IMR-90 (cell line): ENCODE measurements around the gene SEC22A. TPM values are rescaled to one million over a fixed set of nuclear protein-coding genes. Genes with fewer than 3 reads are reported as not detected.

Experiments
- ATAC-seq: fragments of 200-7000 bp; cut with Tn5 transposase; 2 replicates; pipeline ENCODE4 v1.9.1; 2020; ENCODE audit warnings: low read depth, mild to moderate bottlenecking, moderate library complexity
- BruUV-seq: library from RNA; stranded (reverse); fragments of 400-500 nt; replicated peaks from 2 replicates; lab custom pipeline; 2021; lab: Mats Ljungman, UMichigan
- CTCF ChIA-PET: fragments of 300-600 bp; formaldehyde crosslinking; extraction: SDS; loops from one replicate; lab custom pipeline; 2021; ENCODE audit warnings: antibody characterized with exemption; lab: Yijun Ruan, JAX
- POLR2A ChIA-PET: fragments of 300-600 bp; sonication (Branson Sonifier 250); formaldehyde crosslinking; loops from one replicate; lab custom pipeline; 2022; ENCODE audit warnings: antibody characterized with exemption; ENCODE audit not compliant: unreplicated experiment; lab: Charles Lee
- DNase-seq: peaks from one replicate; pipeline ENCODE4 v3.0.0; 2013
- H2AFZ ChIP-seq: replicated peaks from 2 replicates; pipeline ENCODE3; 2013; ENCODE audit warnings: low read length, mild to moderate bottlenecking; ENCODE audit not compliant: poor library complexity
- H2AK5ac ChIP-seq: 2 replicates; pipeline ENCODE4 v1.6.1; 2013; ENCODE audit warnings: low read depth, low read length, inconsistent platforms
- H2AK9ac ChIP-seq: replicated peaks from 2 replicates; pipeline ENCODE3; 2013; ENCODE audit warnings: mild to moderate bottlenecking, low read depth, low read length, moderate library complexity; ENCODE audit not compliant: poor library complexity
- H2BK120ac ChIP-seq: 2 replicates; pipeline ENCODE4 v1.6.1; 2013; ENCODE audit warnings: low read depth, low read length, inconsistent platforms
- H2BK15ac ChIP-seq: 3 replicates; pipeline ENCODE4 v1.6.1; 2013; ENCODE audit warnings: low read depth, low read length, inconsistent platforms
- H2BK20ac ChIP-seq: 2 replicates; pipeline ENCODE4 v1.6.1; 2013; ENCODE audit warnings: low read depth, mild to moderate bottlenecking, inconsistent platforms, low read length, moderate library complexity
- H2BK5ac ChIP-seq: 2 replicates; pipeline ENCODE4 v1.6.1; 2013; ENCODE audit warnings: mild to moderate bottlenecking, low read depth, low read length, inconsistent platforms; ENCODE audit not compliant: poor library complexity, severe bottlenecking
- H3K14ac ChIP-seq: replicated peaks from 2 replicates; pipeline ENCODE4 v1.6.1; 2013; ENCODE audit warnings: low read depth, low read length, inconsistent platforms
- H3K18ac ChIP-seq: 2 replicates; pipeline ENCODE4 v1.6.1; 2013; ENCODE audit warnings: low read depth, low read length, control low read depth
- H3K23ac ChIP-seq: 2 replicates; pipeline ENCODE4 v1.6.1; 2013; ENCODE audit warnings: low read depth, low read length, inconsistent platforms
- H3K27ac ChIP-seq: 2 replicates; pipeline ENCODE4 v1.5.1; 2013; ENCODE audit warnings: mild to moderate bottlenecking, control low read depth, low read length; ENCODE audit not compliant: insufficient read depth
- H3K27me3 ChIP-seq: 2 replicates; pipeline ENCODE4 v1.6.1; 2013; ENCODE audit warnings: low read length; ENCODE audit not compliant: control insufficient read depth, insufficient read depth
- H3K36me3 ChIP-seq: 2 replicates; pipeline ENCODE4 v1.6.1; 2013; ENCODE audit warnings: low read length, mixed read lengths; ENCODE audit not compliant: control insufficient read depth, insufficient read depth
- H3K4ac ChIP-seq: 2 replicates; pipeline ENCODE4 v1.6.1; 2013; ENCODE audit warnings: low read depth, low read length, inconsistent platforms
- H3K4me1 ChIP-seq: 2 replicates; pipeline ENCODE4 v1.6.1; 2013; ENCODE audit warnings: low read length, mixed read lengths; ENCODE audit not compliant: control insufficient read depth, insufficient read depth
- H3K4me2 ChIP-seq: 2 replicates; pipeline ENCODE4 v1.6.1; 2013; ENCODE audit warnings: low read depth, mild to moderate bottlenecking, control low read depth, low read length, moderate library complexity
- H3K4me3 ChIP-seq: 2 replicates; pipeline ENCODE4 v1.5.1; 2013; ENCODE audit warnings: low read depth, mild to moderate bottlenecking, control low read depth, low read length, moderate library complexity; ENCODE audit not compliant: insufficient read depth
- H3K56ac ChIP-seq: 2 replicates; pipeline ENCODE4 v1.6.1; 2013; ENCODE audit warnings: low read length, inconsistent platforms; ENCODE audit not compliant: insufficient read depth; ENCODE audit errors: extremely low read depth
- H3K79me1 ChIP-seq, 2 experiments: 2 replicates each; pipeline ENCODE4 v1.6.1; 2013; ENCODE audit warnings: low read length in 2 of 2, inconsistent platforms in 1 of 2, low read depth in 1 of 2
- H3K9ac ChIP-seq: 2 replicates; pipeline ENCODE4 v1.6.1; 2013; ENCODE audit warnings: low read depth, low read length, control low read depth
- H3K9me1 ChIP-seq: 2 replicates; pipeline ENCODE4 v1.6.1; 2013; ENCODE audit warnings: low read length, inconsistent platforms; ENCODE audit not compliant: insufficient read depth
- H3K9me3 ChIP-seq: 2 replicates; pipeline ENCODE4 v1.6.1; 2013; ENCODE audit warnings: low read length; ENCODE audit not compliant: control insufficient read depth, insufficient read depth
- H4K20me1 ChIP-seq: 2 replicates; pipeline ENCODE4 v1.6.1; 2013; ENCODE audit warnings: low read length, inconsistent platforms; ENCODE audit not compliant: insufficient read depth
- H4K5ac ChIP-seq: 2 replicates; pipeline ENCODE4 v1.6.1; 2013; ENCODE audit warnings: mild to moderate bottlenecking, low read depth, low read length, control low read depth
- H4K8ac ChIP-seq, 2 experiments: 2 replicates each; pipeline ENCODE4 v1.6.1; 2013; ENCODE audit warnings: low read depth in 2 of 2, low read length in 2 of 2, control low read depth in 1 of 2, inconsistent platforms in 1 of 2
- H4K91ac ChIP-seq: 2 replicates; pipeline ENCODE4 v1.6.1; 2013; ENCODE audit warnings: low read depth, low read length, inconsistent platforms; ENCODE audit not compliant: insufficient read depth
- RFX5 ChIP-seq: IDR thresholded peaks from 2 replicates; pipeline ENCODE4 v1.8.0; 2012; ENCODE audit warnings: low read depth, mild to moderate bottlenecking, low read length, moderate library complexity
- USF2 ChIP-seq: fragments of 150-350 bp; IDR thresholded peaks from 2 replicates; pipeline ENCODE4 v1.6.1; 2017; ENCODE audit warnings: mild to moderate bottlenecking, antibody characterized with exemption, low read length, low read depth
- WGBS, 2 experiments: methylation state at CpG; one replicate each; pipeline versions ENCODE4 v1.1.5 to v1.1.7; 2013; ENCODE audit warnings: missing lambda C conversion rate in 2 of 2; ENCODE audit not compliant: insufficient read length in 1 of 2; ENCODE audit errors: extremely low coverage in 2 of 2; 5-methylcytosine and 5-hydroxymethylcytosine counted together
- dilution Hi-C: fragments of 300-500 bp; cut with HindIII; formaldehyde crosslinking; loops from one replicate; pipeline ENCODE4 v1.14.3; 2018; ENCODE audit warnings: low sequenced_read_pairs; ENCODE audit not compliant: unreplicated experiment
- in situ Hi-C: fragments of 300-500 bp; cut with MboI; formaldehyde crosslinking; loops from 3 replicates; pipeline ENCODE4 v1.14.3; 2019; ENCODE audit warnings: low sequenced_read_pairs, inconsistent platforms, mixed read lengths
- intact Hi-C: fragments of 100-400 bp; cut with micrococcal nuclease; formaldehyde crosslinking; loops from 2 replicates; pipeline ENCODE4 v1.10.0; 2022
- polyA plus RNA-seq, 3 experiments: library from polyadenylated mRNA; depleted of rRNA; stranded (reverse); fragments of >200 nt; gene quantifications; 2 replicates each; pipeline ENCODE4 v1.2.3, GENCODE V29; 2012; ENCODE audit warnings: low replicate concordance in 1 of 3
- total RNA-seq: library from RNA; depleted of rRNA; stranded (reverse); fragments of >200 nt; gene quantifications from 2 replicates; pipeline ENCODE4 v1.2.3, GENCODE V29; 2012

The SEC22A gene
- total and polyA plus RNA-seq, 2 of the 4 experiments (the other 2 are of a cell fraction): 17.5 to 36.0 TPM

- Histone ChIP-seq H3K56ac (no peak overlapping the region), H3K4me2 (no peak overlapping the region), H3K79me1 (no peaks in the 10 kb centered on the region), H2AFZ (no peak overlapping the region), H3K36me3 (no peaks in the 10 kb centered on the region), H3K4me3 (no peak overlapping the region), H3K9me3 (no peaks in the 10 kb centered on the region), H2BK120ac (no peak overlapping the region), H3K23ac (no peak overlapping the region), H4K5ac (no peak overlapping the region), H3K18ac (no peak overlapping the region), H3K4ac (no peak overlapping the region), H4K20me1 (no peaks in the 10 kb centered on the region), H3K9me1 (no peaks in the 10 kb centered on the region), H2AK9ac (peak overlapping the region; percentile 19), H3K4me1 (no peaks in the 10 kb centered on the region), H4K91ac (no peak overlapping the region), H2BK15ac (no peak overlapping the region), H2AK5ac (no peak overlapping the region), H3K14ac (no peak overlapping the region), H4K8ac (no peak overlapping the region), H2BK20ac (no peak overlapping the region), H3K9ac (no peak overlapping the region), H3K27me3 (peaks cover 37% of the 10 kb centered on the region), H2BK5ac (no peak overlapping the region), H3K27ac (no peak overlapping the region)
- TF ChIP-seq USF2 (no peak), RFX5 (no peak)
- BruUV-seq: no TSS peak
- CTCF ChIA-PET: no interaction called here
- intact Hi-C loops: no loop called here
- DNase-seq (no peak), ATAC-seq (no peak)
- in situ Hi-C loops: no loop called here
- 60% methylated on average over 5 of the region's 7 CpGs; no CpG with 5 or more reads in 1 of the 2 experiments for WGBS, 2 experiments
- POLR2A ChIA-PET: no interaction called here
- dilution Hi-C loops: no loop called here
Observed at GRCh38 chr3:123291404-123291803, 89.7 kb downstream of the SEC22A start.
